DOHH2 (cell line): ENCODE results near the gene MAB21L3.
"Not testable (repeated sequence)": the region's sequence is repeated elsewhere in the genome, so short reads cannot be mapped to it uniquely, and the experiment has no call there.

Experiments used
- H3F3A ChIP-seq: fragments of 200-600 bp; sonication (generic), shearing (Covaris generic); 2 replicates; pipeline ENCODE4 v1.6.0; 2016; ENCODE audit warnings: antibody characterized with exemption, mild to moderate bottlenecking; ENCODE audit not compliant: control insufficient read depth, insufficient read depth
- H3K27ac ChIP-seq: fragments of 200-600 bp; sonication (generic); 2 replicates; pipeline ENCODE4 v1.5.1; 2014; ENCODE audit warnings: low read depth, mild to moderate bottlenecking, low read length, moderate library complexity
- H3K27me3 ChIP-seq: fragments of 200-600 bp; sonication (generic); 2 replicates; pipeline ENCODE4 v1.6.1; 2014; ENCODE audit warnings: mild to moderate bottlenecking, low read length, mixed read lengths; ENCODE audit not compliant: control insufficient read depth
- H3K36me3 ChIP-seq: fragments of 200-600 bp; sonication (generic); 2 replicates; pipeline ENCODE4 v1.6.1; 2014; ENCODE audit warnings: mild to moderate bottlenecking, low read length, moderate library complexity, mixed read lengths; ENCODE audit not compliant: control insufficient read depth
- H3K4me1 ChIP-seq: fragments of 200-600 bp; sonication (generic); 2 replicates; pipeline ENCODE4 v1.6.1; 2014; ENCODE audit warnings: mild to moderate bottlenecking, low read length, mixed read lengths; ENCODE audit not compliant: control insufficient read depth
- H3K4me2 ChIP-seq: fragments of 200-600 bp; sonication (generic); 2 replicates; pipeline ENCODE4 v1.6.0; 2014; ENCODE audit warnings: mild to moderate bottlenecking, low read length, moderate library complexity
- H3K4me3 ChIP-seq: fragments of 200-600 bp; sonication (generic); 2 replicates; pipeline ENCODE4 v1.5.1; 2014; ENCODE audit warnings: mild to moderate bottlenecking, low read length, mixed read lengths
- H3K79me2 ChIP-seq: fragments of 200-600 bp; sonication (generic); 2 replicates; pipeline ENCODE4 v1.6.1; 2014; ENCODE audit warnings: mild to moderate bottlenecking, low read length, mixed read lengths; ENCODE audit not compliant: control insufficient read depth
- H3K9me2 ChIP-seq: fragments of 200-600 bp; sonication (generic); replicated peaks from 2 replicates; pipeline ENCODE4 v1.6.1; 2014; ENCODE audit warnings: mild to moderate bottlenecking, low read length, mixed read lengths; ENCODE audit not compliant: control insufficient read depth
- H3K9me3 ChIP-seq: fragments of 200-600 bp; sonication (generic); 2 replicates; pipeline ENCODE4 v1.6.1; 2014; ENCODE audit warnings: antibody characterized with exemption, low read length, mixed read lengths; ENCODE audit not compliant: control insufficient read depth, insufficient read depth
- H4K20me1 ChIP-seq: fragments of 200-600 bp; sonication (generic); 2 replicates; pipeline ENCODE4 v1.6.0; 2014; ENCODE audit warnings: low read depth, mild to moderate bottlenecking, antibody characterized with exemption, low read length, moderate library complexity; ENCODE audit not compliant: control insufficient read depth, insufficient read depth
- CTCF ChIP-seq: fragments of 200-600 bp; sonication (generic); IDR thresholded peaks from one replicate; pipeline ENCODE4 v1.5.1; 2014; ENCODE audit warnings: antibody characterized with exemption, mild to moderate bottlenecking, low read depth, low read length; ENCODE audit not compliant: poor library complexity, severe bottlenecking
- EZH2phosphoT487 ChIP-seq: fragments of 200-600 bp; sonication (generic); IDR thresholded peaks from 2 replicates; pipeline ENCODE4 v1.6.1; 2017; ENCODE audit warnings: borderline replicate concordance, mild to moderate bottlenecking, antibody characterized with exemption, low read length, moderate library complexity, mixed read lengths

MAB21L3 gene

GRCh38 chr1:116138277-116138792, 27.1 kb downstream of the MAB21L3 start:
- Histone ChIP-seq H3K4me1 (peaks cover 5% of the 10 kb centered on the region), H3K36me3 (no peaks in the 10 kb centered on the region), H3K4me3 (peak overlapping the region; percentile 63), H3K9me2 (no peaks in the 10 kb centered on the region), H3K27me3 (no peaks in the 10 kb centered on the region; the same call in 1 of the 2 replicates), H3K27ac (no peak overlapping the region), H3K79me2 (no peaks in the 10 kb centered on the region), H4K20me1 (no peaks in the 10 kb centered on the region), H3F3A (no peaks in the 10 kb centered on the region), H3K9me3 (no peaks in the 10 kb centered on the region), H3K4me2 (peak overlapping the region; percentile 70)
- no peak for TF ChIP-seq CTCF
- TF ChIP-seq EZH2phosphoT487: no peak

GRCh38 chr1:116139592-116140134, 28.5 kb downstream of the MAB21L3 start:
- H3K4me1 ChIP-seq: peaks cover 5% of the 10 kb centered on the region
- no peaks in the 10 kb centered on the region for H3K79me2 ChIP-seq
- H3K9me2 ChIP-seq: no peaks in the 10 kb centered on the region
- no peaks in the 10 kb centered on the region for H4K20me1 ChIP-seq
- H3K36me3 ChIP-seq: no peaks in the 10 kb centered on the region
- TF ChIP-seq CTCF (no peak), EZH2phosphoT487 (no peak)
- H3K4me3 ChIP-seq: no peak overlapping the region
- H3K4me2 ChIP-seq: no peak overlapping the region
- no peaks in the 10 kb centered on the region for H3F3A ChIP-seq
- no peak overlapping the region for H3K27ac ChIP-seq
- H3K27me3 ChIP-seq: no peaks in the 10 kb centered on the region
- peaks cover 4% of the 10 kb centered on the region for H3K9me3 ChIP-seq

- Histone ChIP-seq H3F3A (no peaks in the 10 kb centered on the region), H3K27ac (no peak overlapping the region), H3K4me3 (no peak overlapping the region), H3K9me3 (peaks cover 4% of the 10 kb centered on the region), H4K20me1 (no peaks in the 10 kb centered on the region), H3K9me2 (no peaks in the 10 kb centered on the region), H3K4me2 (no peak overlapping the region), H3K4me1 (no peaks in the 10 kb centered on the region), H3K79me2 (no peaks in the 10 kb centered on the region), H3K36me3 (no peaks in the 10 kb centered on the region), H3K27me3 (no peaks in the 10 kb centered on the region)
- TF ChIP-seq EZH2phosphoT487 (no peak), CTCF (no peak)
These were observed 33.0 kb downstream of the MAB21L3 start for GRCh38 chr1:116144151-116144550.

- H3K4me1 ChIP-seq, H3K4me3 ChIP-seq, H3K36me3 ChIP-seq, H3K27me3 ChIP-seq, H3F3A ChIP-seq, H3K4me2 ChIP-seq, H3K27ac ChIP-seq, H4K20me1 ChIP-seq, H3K9me2 ChIP-seq, H3K9me3 ChIP-seq, H3K79me2 ChIP-seq: not testable (repeated sequence)
These were observed 35.4 kb downstream of the MAB21L3 start for GRCh38 chr1:116146447-116147113.
